SK-N-SH (cell line): ENCODE data around the gene HELT. TPM values are rescaled to one million over a fixed set of nuclear protein-coding genes. Genes with fewer than 3 reads are reported as not detected.

ENCODE experiments used
- CTCF ChIA-PET: fragments of 300-600, 350-600 bp; formaldehyde crosslinking; extraction: SDS; loops from one replicate; lab custom pipeline; 2021; lab: Yijun Ruan, JAX
- POLR2A ChIA-PET: fragments of 350-600 bp; sonication (Branson Sonifier 250); formaldehyde crosslinking; extraction: SDS; loops from one replicate; lab custom pipeline; 2020; ENCODE audit warnings: antibody characterized with exemption, inconsistent platforms; lab: Yijun Ruan, JAX
- DNase-seq: peaks from one replicate; pipeline ENCODE4 v3.0.0; 2012
- H2AFZ ChIP-seq: fragments of 200-600 bp; sonication (generic); 2 replicates; pipeline ENCODE4 v1.8.1; 2016; ENCODE audit warnings: antibody characterized with exemption, mild to moderate bottlenecking, low read depth
- H3F3A ChIP-seq: fragments of 200-600 bp; sonication (generic); replicated peaks from 2 replicates; pipeline ENCODE3; 2016; ENCODE audit warnings: antibody characterized with exemption, mild to moderate bottlenecking; ENCODE audit not compliant: insufficient read depth
- H3K27ac ChIP-seq, 2 experiments: fragments of 200-500 bp in 1 of 2; fragments of 200-600 bp in 1 of 2; sonication (Bioruptor generic) in 1 of 2; sonication (generic), shearing (Covaris generic) in 1 of 2; 2 replicates each; pipeline versions ENCODE4 v1.5.1 to v1.6.1; 2014 to 2016; ENCODE audit warnings: low read depth in 2 of 2, inconsistent platforms in 1 of 2, low read length in 1 of 2, mild to moderate bottlenecking in 1 of 2, mixed read lengths in 1 of 2
- H3K27me3 ChIP-seq: fragments of 200-600 bp; sonication (generic), shearing (Covaris generic); 2 replicates; pipeline ENCODE4 v1.6.1; 2016; ENCODE audit warnings: mixed run types; ENCODE audit not compliant: insufficient read depth
- H3K36me3 ChIP-seq, 2 experiments: fragments of 200-500 bp in 1 of 2; fragments of 200-600 bp in 1 of 2; sonication (Bioruptor generic) in 1 of 2; sonication (generic) in 1 of 2; replicated peaks in 1 of 2; 2 replicates each; pipeline versions ENCODE3 to v1.5.1; 2014 to 2016; ENCODE audit warnings: low read length in 1 of 2, mild to moderate bottlenecking in 1 of 2; ENCODE audit not compliant: insufficient read depth in 2 of 2, control insufficient read depth in 1 of 2
- H3K4me1 ChIP-seq, 2 experiments: fragments of 200-500 bp in 1 of 2; fragments of 200-600 bp in 1 of 2; sonication (Bioruptor generic) in 1 of 2; sonication (generic), shearing (Covaris generic) in 1 of 2; 2 replicates each; pipeline versions ENCODE4 v1.5.1 to v1.6.1; 2014 to 2016; ENCODE audit warnings: low read depth in 1 of 2, low read length in 1 of 2, mixed run types in 1 of 2; ENCODE audit not compliant: insufficient read depth in 2 of 2, control insufficient read depth in 1 of 2
- H3K4me2 ChIP-seq: fragments of 200-600 bp; sonication (generic), shearing (Covaris generic); 2 replicates; pipeline ENCODE4 v1.6.1; 2017; ENCODE audit warnings: mixed run types
- H3K4me3 ChIP-seq, 2 experiments: fragments of 200-500 bp in 1 of 2; fragments of 200-600 bp in 1 of 2; sonication (Bioruptor generic) in 1 of 2; sonication (generic), shearing (Covaris generic) in 1 of 2; 2 replicates each; pipeline versions ENCODE4 v1.5.1 to v1.8.1; 2014 to 2016; ENCODE audit warnings: low read depth in 2 of 2, inconsistent platforms in 1 of 2, low read length in 1 of 2, mild to moderate bottlenecking in 1 of 2, mixed read lengths in 1 of 2, moderate library complexity in 1 of 2
- H3K79me2 ChIP-seq: fragments of 200-600 bp; sonication (generic); 2 replicates; pipeline ENCODE4 v1.8.1; 2017; ENCODE audit warnings: mild to moderate bottlenecking; ENCODE audit not compliant: insufficient read depth
- H3K9ac ChIP-seq: fragments of 200-600 bp; sonication (generic); 2 replicates; pipeline ENCODE4 v1.6.1; 2017; ENCODE audit warnings: mixed run types
- H3K9me2 ChIP-seq: fragments of 200-600 bp; sonication (generic); 2 replicates; pipeline ENCODE4 v1.6.1; 2017; ENCODE audit warnings: mixed run types
- H3K9me3 ChIP-seq: fragments of 200-600 bp; sonication (generic); 2 replicates; pipeline ENCODE4 v1.6.1; 2017; ENCODE audit warnings: mixed run types, mild to moderate bottlenecking, moderate library complexity
- H4K20me1 ChIP-seq: fragments of 200-600 bp; sonication (generic); 2 replicates; pipeline ENCODE4 v1.6.1; 2017; ENCODE audit warnings: mild to moderate bottlenecking, mixed run types; ENCODE audit not compliant: insufficient read depth
- GABPA ChIP-seq: IDR thresholded peaks from 2 replicates; pipeline ENCODE4 v1.4.0; 2012; ENCODE audit warnings: low read depth, mild to moderate bottlenecking
- NFIC ChIP-seq: IDR thresholded peaks from 2 replicates; pipeline ENCODE4 v1.4.0; 2012; ENCODE audit warnings: borderline replicate concordance
- RAD21 ChIP-seq: IDR thresholded peaks from 2 replicates; pipeline ENCODE4 v1.6.1; 2012; ENCODE audit warnings: mild to moderate bottlenecking, low read length
- RXRA ChIP-seq: IDR thresholded peaks from 2 replicates; pipeline ENCODE4 v1.4.0; 2012; ENCODE audit warnings: low read depth, mild to moderate bottlenecking, borderline replicate concordance
- TAF1 ChIP-seq: IDR thresholded peaks from 2 replicates; pipeline ENCODE4 v1.6.1; 2012; ENCODE audit warnings: low read depth, mild to moderate bottlenecking, low read length, moderate library complexity, borderline replicate concordance
- YY1 ChIP-seq: IDR thresholded peaks from 2 replicates; pipeline ENCODE4 v1.4.0; 2012; ENCODE audit warnings: low read depth, mild to moderate bottlenecking
- WGBS: methylation state at CpG from one replicate; pipeline ENCODE4 v1.1.6; 2017; ENCODE audit warnings: low lambda C conversion rate; 5-methylcytosine and 5-hydroxymethylcytosine counted together
- polyA plus RNA-seq, 3 experiments: library from polyadenylated mRNA; depleted of rRNA; stranded (reverse); fragments of >200 nt; gene quantifications; 2 replicates each; pipeline ENCODE4 v1.2.3, GENCODE V29; 2012
- TF ChIP-seq, protein P1 (sequence below): fragments of 200-600 bp; sonication (generic); IDR thresholded peaks from 2 replicates; pipeline ENCODE4 v1.6.1; 2017; ENCODE audit warnings: antibody characterized with exemption, mild to moderate bottlenecking, moderate library complexity
- TF ChIP-seq, protein P2 (sequence below): IDR thresholded peaks from 2 replicates; pipeline ENCODE4 v1.4.0; 2012; ENCODE audit warnings: low read depth
- TF ChIP-seq, protein P3 (sequence below): IDR thresholded peaks from 2 replicates; pipeline ENCODE4 v1.6.1; 2012; ENCODE audit warnings: mild to moderate bottlenecking, low read depth, low read length, moderate library complexity

HELT gene
- polyA plus RNA-seq, 1 of the 3 experiments (the other 2 are of a cell fraction) = not detected

DNA sequence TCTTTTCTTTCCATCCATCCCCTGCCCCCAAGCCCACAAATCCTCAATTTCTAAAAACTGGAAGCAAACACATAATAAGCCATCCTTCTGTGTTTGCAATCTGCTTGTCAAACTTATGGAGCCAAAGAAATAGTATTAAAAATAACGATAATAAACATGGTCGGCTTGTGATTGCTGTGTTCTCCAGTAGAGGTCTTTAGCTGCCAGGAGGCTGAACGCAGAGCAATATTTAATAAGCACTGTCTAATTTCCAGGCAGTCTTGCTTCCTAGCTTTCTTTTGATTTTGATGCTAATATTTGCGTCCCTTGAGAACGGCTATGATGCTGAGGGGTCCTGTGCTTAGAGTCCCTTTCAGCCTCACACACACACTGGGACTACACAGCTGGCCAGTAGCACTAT is 3.2 kb upstream of the HELT start:
- Histone ChIP-seq H3K4me2 (no peak overlapping the region), H3K79me2 (no peaks in the 10 kb centered on the region), H3K4me1 (no peaks in the 10 kb centered on the region; a peak in 1 of 4 replicates), H3K27ac (no peak overlapping the region), H2AFZ (no peak overlapping the region), H3K4me3 (no peak overlapping the region), H3F3A (no peaks in the 10 kb centered on the region), H3K9me3 (no peaks in the 10 kb centered on the region), H3K9ac (no peak overlapping the region), H4K20me1 (no peaks in the 10 kb centered on the region), H3K27me3 (peaks cover 63% of the 10 kb centered on the region), H3K9me2 (no peaks in the 10 kb centered on the region), H3K36me3 (no peaks in the 10 kb centered on the region)
- 5% methylated on average over 5 of the region's 5 CpGs for WGBS
- TF ChIP-seq RAD21 (0 out of 2 replicates have a peak, but pooled peaks have one; percentile 18), GABPA (no peak)
- TF ChIP-seq, protein P1, sequence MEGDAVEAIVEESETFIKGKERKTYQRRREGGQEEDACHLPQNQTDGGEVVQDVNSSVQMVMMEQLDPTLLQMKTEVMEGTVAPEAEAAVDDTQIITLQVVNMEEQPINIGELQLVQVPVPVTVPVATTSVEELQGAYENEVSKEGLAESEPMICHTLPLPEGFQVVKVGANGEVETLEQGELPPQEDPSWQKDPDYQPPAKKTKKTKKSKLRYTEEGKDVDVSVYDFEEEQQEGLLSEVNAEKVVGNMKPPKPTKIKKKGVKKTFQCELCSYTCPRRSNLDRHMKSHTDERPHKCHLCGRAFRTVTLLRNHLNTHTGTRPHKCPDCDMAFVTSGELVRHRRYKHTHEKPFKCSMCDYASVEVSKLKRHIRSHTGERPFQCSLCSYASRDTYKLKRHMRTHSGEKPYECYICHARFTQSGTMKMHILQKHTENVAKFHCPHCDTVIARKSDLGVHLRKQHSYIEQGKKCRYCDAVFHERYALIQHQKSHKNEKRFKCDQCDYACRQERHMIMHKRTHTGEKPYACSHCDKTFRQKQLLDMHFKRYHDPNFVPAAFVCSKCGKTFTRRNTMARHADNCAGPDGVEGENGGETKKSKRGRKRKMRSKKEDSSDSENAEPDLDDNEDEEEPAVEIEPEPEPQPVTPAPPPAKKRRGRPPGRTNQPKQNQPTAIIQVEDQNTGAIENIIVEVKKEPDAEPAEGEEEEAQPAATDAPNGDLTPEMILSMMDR = peak; percentile 30; the same call in 1 of the 2 replicates
- no peak for DNase-seq
- ChIA-PET POLR2A (no interaction called here), CTCF (interaction anchor here (0.6 to 2.5 kb wide), 8 partner anchors 9 to 504 kb away, joined by 3 to 14 read pairs (median 4); no protein-coding TSS in a partner anchor)

DNA sequence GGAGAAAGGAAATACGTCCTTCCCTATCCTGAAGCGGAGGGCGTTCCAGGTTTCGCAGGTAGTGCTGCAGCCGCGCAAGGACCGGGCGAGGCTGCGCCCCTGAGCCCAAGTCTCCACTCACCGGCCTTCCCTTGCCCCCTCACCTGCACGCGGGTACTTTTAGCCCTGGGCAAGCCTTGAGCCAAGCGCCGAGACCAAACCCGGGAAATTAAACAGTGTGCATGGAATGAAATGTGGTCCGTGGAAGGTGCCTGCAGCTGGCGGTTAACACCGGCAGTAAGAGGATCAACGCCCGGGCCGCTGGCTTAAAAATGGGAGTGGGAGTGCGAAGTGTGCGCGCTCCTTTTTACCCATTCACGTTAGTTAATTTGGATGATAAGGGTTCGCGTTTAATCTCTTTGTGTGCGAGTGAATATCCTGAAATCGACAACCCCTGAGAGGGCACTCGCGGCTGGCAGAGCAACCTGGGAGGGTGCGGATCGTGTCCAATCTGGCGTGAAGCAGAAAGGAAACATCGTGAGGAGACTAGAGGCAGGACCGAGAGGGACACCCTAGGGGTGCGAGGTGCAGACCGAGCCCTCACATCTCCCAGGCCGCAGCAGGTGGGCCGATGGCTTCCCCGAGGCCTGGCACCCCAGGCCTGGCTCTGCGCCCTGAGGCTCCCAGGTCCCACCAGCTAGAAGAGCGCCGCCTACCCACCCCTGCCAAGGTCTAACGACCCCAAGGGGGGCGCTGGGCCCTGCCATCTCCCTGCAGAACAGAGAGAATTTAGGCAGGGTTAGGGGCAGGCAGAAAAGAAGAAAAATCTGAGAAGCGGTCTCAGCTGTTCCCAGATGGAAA is 2.0 kb upstream of the HELT start:
- Histone ChIP-seq H3K27ac (no peak overlapping the region), H4K20me1 (no peaks in the 10 kb centered on the region), H3K9me2 (no peaks in the 10 kb centered on the region), H3K9me3 (no peaks in the 10 kb centered on the region), H3K4me1 (no peaks in the 10 kb centered on the region; a peak in 1 of 4 replicates), H3K27me3 (peaks cover 68% of the 10 kb centered on the region), H3K36me3 (no peaks in the 10 kb centered on the region), H3K9ac (no peak overlapping the region), H3F3A (no peaks in the 10 kb centered on the region), H3K79me2 (no peaks in the 10 kb centered on the region), H2AFZ (no peak overlapping the region), H3K4me3 (no peak overlapping the region), H3K4me2 (no peak overlapping the region)
- ChIA-PET POLR2A (no interaction called here), CTCF (interaction anchor here (0.6 to 2.5 kb wide), 6 partner anchors 9 to 505 kb away, joined by 3 to 14 read pairs (median 5); no protein-coding TSS in a partner anchor)
- 30% methylated on average over 31 of the region's 47 CpGs for WGBS
- no peak for TF ChIP-seq TAF1
- no peak for DNase-seq

DNA sequence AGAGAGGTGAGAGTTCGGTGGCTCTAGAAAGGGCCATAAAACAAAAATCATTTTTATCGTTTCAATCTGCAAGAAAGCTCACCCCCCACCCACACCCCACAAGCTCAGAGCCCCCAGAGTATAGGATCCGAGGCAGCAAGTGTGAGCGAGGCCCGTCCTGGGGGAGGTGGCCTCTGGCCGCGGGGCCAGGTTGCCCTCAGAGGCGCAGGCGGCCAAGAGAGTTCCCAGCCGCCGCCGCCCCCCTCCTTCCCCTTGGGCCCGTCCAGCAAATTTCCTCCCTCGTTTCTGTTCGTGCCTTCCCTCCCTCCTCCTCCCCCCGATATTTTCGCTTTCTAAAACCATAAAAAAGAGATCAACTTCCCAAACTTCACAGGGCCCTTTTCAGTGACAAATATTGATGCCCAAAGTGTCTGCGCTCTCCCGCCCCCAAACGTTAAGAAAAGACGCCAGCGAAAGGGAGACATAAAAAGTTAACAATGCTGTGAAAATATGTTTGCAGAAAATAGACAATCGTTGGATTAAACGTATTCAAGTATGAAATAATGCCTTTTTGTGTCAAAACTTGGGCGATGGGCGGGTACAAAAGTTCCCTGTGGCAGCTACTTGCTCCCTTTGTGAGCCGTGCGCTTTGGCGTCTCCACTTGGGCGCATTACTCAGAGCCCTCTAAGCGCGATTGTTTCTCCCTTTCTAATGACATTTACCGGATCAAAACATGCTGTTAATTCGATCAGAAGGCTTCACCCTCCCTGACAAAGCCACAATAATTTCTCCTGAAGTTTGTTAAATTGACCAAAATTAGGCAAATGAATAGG is 1.1 kb upstream of the HELT start:
- CTCF ChIA-PET = interaction anchor here (0.6 to 2.5 kb wide), 4 partner anchors 10 to 129 kb away, joined by 3 to 12 read pairs (median 5); no protein-coding TSS in a partner anchor
- Histone ChIP-seq H3K79me2 (no peaks in the 10 kb centered on the region), H3K9me2 (no peaks in the 10 kb centered on the region), H4K20me1 (no peaks in the 10 kb centered on the region), H2AFZ (no peak overlapping the region), H3F3A (no peaks in the 10 kb centered on the region), H3K9me3 (no peaks in the 10 kb centered on the region), H3K36me3 (no peaks in the 10 kb centered on the region), H3K27ac (no peak overlapping the region), H3K4me3 (no peak overlapping the region), H3K27me3 (peaks cover 68% of the 10 kb centered on the region), H3K4me1 (no peaks in the 10 kb centered on the region), H3K4me2 (no peak overlapping the region), H3K9ac (no peak overlapping the region)
- TF ChIP-seq, protein P2, sequence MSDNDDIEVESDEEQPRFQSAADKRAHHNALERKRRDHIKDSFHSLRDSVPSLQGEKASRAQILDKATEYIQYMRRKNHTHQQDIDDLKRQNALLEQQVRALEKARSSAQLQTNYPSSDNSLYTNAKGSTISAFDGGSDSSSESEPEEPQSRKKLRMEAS = no peak
- TF ChIP-seq YY1 (no peak), GABPA (no peak), RAD21 (no peak), NFIC (no peak), RXRA (no peak)
- TF ChIP-seq, protein P3, sequence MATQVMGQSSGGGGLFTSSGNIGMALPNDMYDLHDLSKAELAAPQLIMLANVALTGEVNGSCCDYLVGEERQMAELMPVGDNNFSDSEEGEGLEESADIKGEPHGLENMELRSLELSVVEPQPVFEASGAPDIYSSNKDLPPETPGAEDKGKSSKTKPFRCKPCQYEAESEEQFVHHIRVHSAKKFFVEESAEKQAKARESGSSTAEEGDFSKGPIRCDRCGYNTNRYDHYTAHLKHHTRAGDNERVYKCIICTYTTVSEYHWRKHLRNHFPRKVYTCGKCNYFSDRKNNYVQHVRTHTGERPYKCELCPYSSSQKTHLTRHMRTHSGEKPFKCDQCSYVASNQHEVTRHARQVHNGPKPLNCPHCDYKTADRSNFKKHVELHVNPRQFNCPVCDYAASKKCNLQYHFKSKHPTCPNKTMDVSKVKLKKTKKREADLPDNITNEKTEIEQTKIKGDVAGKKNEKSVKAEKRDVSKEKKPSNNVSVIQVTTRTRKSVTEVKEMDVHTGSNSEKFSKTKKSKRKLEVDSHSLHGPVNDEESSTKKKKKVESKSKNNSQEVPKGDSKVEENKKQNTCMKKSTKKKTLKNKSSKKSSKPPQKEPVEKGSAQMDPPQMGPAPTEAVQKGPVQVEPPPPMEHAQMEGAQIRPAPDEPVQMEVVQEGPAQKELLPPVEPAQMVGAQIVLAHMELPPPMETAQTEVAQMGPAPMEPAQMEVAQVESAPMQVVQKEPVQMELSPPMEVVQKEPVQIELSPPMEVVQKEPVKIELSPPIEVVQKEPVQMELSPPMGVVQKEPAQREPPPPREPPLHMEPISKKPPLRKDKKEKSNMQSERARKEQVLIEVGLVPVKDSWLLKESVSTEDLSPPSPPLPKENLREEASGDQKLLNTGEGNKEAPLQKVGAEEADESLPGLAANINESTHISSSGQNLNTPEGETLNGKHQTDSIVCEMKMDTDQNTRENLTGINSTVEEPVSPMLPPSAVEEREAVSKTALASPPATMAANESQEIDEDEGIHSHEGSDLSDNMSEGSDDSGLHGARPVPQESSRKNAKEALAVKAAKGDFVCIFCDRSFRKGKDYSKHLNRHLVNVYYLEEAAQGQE = no peak
- POLR2A ChIA-PET = no interaction called here
- no peak for DNase-seq
- 5% methylated on average over 32 of the region's 34 CpGs for WGBS
